NAMALWA (cell line): ENCODE data around the gene NDRG4.
A peak's percentile ranks its signal among the peaks of the same experiment; 100 is the strongest.

ENCODE experiments used
- DNase-seq: peaks from one replicate; pipeline ENCODE4 v3.0.0-alpha.2; 2015; ENCODE audit warnings: low spot score

The NDRG4 gene

GRCh38 chr16:58543685-58544084 lies 43.7 kb downstream of the NDRG4 start:
- DNase-seq: no peak

GRCh38 chr16:58548378-58548777 lies 48.4 kb downstream of the NDRG4 start:
- no peak for DNase-seq

GRCh38 chr16:58551496-58551895 lies 51.6 kb downstream of the NDRG4 start:
- peak; percentile 14 for DNase-seq

GRCh38 chr16:58556678-58557077 lies 56.7 kb downstream of the NDRG4 start:
- no peak for DNase-seq
